NB4 (cell line): ENCODE results near the gene PCARE.

Experiments used
- CTCF ChIP-seq: IDR thresholded peaks from one replicate; pipeline ENCODE4 v1.5.1; 2012; ENCODE audit warnings: low read depth, low read length
- POLR2A ChIP-seq: IDR thresholded peaks from 2 replicates; pipeline ENCODE4 v1.6.1; 2011; ENCODE audit warnings: mild to moderate bottlenecking; ENCODE audit not compliant: insufficient read length; ENCODE audit errors: extremely low read depth

DNA sequence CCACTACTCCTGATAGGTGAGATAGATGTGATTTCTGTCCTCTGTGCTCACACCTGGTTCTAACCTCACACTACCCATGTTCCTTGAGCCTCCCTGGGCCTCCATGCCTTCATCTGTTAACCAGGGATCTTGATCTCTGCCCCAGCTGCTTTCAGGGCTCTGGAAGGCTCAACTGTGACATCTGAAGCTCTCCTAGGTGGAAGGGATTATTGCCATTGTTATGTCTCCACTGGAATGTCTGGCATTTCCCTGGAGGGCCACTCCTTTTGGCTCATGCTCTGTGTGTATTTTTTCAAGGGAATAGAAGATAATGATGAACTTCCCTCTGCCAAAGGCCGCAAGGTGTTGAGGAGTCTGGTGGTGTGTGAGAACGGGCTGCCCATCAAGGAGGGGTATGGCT is 41.2 kb downstream of the PCARE start:
- TF ChIP-seq POLR2A (no peak), CTCF (no peak)
